Left ventricle myocardium inferior (tissue), 1 donor: ENCODE results near the gene MOB1A. TPM values are rescaled to one million over a fixed set of nuclear protein-coding genes. Genes with fewer than 3 reads are reported as not detected.

Source experiments
- DNase-seq: peaks from one replicate; pipeline ENCODE4 v3.0.0-alpha.2; 2020
- H3K27ac ChIP-seq: fragments of 200-600 bp; replicated peaks from 2 replicates; pipeline ENCODE4 v1.8.0; 2021
- H3K27me3 ChIP-seq: fragments of 200-600 bp; 2 replicates; pipeline ENCODE4 v1.8.0; 2021; ENCODE audit warnings: low read depth
- H3K36me3 ChIP-seq: fragments of 200-600 bp; 2 replicates; pipeline ENCODE4 v1.8.0; 2021
- H3K4me1 ChIP-seq: fragments of 200-600 bp; 2 replicates; pipeline ENCODE4 v1.8.0; 2021
- H3K4me3 ChIP-seq: fragments of 200-600 bp; 2 replicates; pipeline ENCODE4 v1.8.0; 2021; ENCODE audit warnings: mild to moderate bottlenecking, moderate library complexity
- H3K9me3 ChIP-seq: fragments of 200-600 bp; replicated peaks from 2 replicates; pipeline ENCODE4 v1.8.0; 2021
- intact Hi-C: fragments of 100-400 bp; cut with micrococcal nuclease; formaldehyde crosslinking; loops from one replicate; pipeline ENCODE4 v1.11.0; 2022
- total RNA-seq: library from RNA; stranded (reverse); fragmentation: NEBNext Ultra II Directional; extraction: Animal tissue kit (Norgen Biotek cat#: 25700); gene quantifications from one replicate; pipeline ENCODE4 v1.2.1, GENCODE V29; 2021
- TF ChIP-seq, protein P1 (sequence below): fragments of 200-600 bp; IDR thresholded peaks from 2 replicates; pipeline ENCODE4 v1.8.0; 2021; ENCODE audit warnings: antibody characterized with exemption, mild to moderate bottlenecking, borderline replicate concordance
- donor health status: DM: no; HTN: yes; CAD: no; lungs with severe emphysema.

Gene MOB1A
- total RNA-seq, 1 donor from 2014 or later: 54.9 TPM

DNA sequence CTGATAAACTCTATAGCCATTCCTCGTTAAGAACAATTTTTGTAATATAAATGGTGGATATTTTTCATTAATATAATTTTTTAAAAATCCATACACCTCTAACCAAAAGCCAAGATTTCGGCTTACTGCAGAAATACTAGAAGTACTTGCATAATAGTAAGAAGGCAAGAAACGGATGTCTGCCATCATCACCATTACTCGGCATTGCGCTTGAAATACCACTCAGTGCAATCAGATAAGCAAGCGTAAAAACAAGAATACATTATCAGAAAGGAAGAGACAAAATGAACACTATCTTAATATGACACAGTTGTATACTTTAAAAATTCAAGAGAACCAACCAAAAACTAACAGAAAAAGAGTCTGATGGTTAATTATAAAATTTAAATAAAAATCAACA lies 15.7 kb downstream of the MOB1A start:
- Histone ChIP-seq H3K36me3 (peaks cover 97% of the 10 kb centered on the region), H3K27ac (no peak overlapping the region), H3K4me3 (no peak overlapping the region), H3K9me3 (peaks cover 8% of the 10 kb centered on the region), H3K27me3 (no peaks in the 10 kb centered on the region), H3K4me1 (no peaks in the 10 kb centered on the region)
- intact Hi-C loops: no loop called here
- TF ChIP-seq, protein P1, sequence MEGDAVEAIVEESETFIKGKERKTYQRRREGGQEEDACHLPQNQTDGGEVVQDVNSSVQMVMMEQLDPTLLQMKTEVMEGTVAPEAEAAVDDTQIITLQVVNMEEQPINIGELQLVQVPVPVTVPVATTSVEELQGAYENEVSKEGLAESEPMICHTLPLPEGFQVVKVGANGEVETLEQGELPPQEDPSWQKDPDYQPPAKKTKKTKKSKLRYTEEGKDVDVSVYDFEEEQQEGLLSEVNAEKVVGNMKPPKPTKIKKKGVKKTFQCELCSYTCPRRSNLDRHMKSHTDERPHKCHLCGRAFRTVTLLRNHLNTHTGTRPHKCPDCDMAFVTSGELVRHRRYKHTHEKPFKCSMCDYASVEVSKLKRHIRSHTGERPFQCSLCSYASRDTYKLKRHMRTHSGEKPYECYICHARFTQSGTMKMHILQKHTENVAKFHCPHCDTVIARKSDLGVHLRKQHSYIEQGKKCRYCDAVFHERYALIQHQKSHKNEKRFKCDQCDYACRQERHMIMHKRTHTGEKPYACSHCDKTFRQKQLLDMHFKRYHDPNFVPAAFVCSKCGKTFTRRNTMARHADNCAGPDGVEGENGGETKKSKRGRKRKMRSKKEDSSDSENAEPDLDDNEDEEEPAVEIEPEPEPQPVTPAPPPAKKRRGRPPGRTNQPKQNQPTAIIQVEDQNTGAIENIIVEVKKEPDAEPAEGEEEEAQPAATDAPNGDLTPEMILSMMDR: no peak
- no peak for DNase-seq

DNA sequence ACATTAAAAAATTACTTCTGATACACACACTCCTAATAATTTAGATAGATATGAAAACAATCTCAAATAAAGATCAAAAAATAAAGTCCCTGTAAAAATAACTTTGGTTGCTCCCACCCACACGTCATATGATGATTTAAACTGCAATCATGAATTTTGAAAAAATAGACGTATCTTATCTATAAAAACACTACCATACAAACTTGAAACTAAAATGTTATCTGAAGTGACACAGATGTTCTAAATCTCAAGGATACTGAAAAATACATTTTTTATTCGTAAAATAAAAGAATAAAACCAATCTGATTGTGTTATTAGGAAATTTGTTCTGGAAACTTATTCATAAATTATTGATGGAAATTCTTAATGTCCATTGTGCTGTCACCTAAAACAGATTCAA lies 22.8 kb downstream of the MOB1A start:
- Histone ChIP-seq H3K27ac (no peak overlapping the region), H3K27me3 (no peaks in the 10 kb centered on the region), H3K36me3 (peaks cover 85% of the 10 kb centered on the region), H3K4me1 (no peaks in the 10 kb centered on the region), H3K4me3 (no peak overlapping the region), H3K9me3 (no peaks in the 10 kb centered on the region)
- TF ChIP-seq, protein P1: no peak
- no peak for DNase-seq
- intact Hi-C loops: no loop called here

DNA sequence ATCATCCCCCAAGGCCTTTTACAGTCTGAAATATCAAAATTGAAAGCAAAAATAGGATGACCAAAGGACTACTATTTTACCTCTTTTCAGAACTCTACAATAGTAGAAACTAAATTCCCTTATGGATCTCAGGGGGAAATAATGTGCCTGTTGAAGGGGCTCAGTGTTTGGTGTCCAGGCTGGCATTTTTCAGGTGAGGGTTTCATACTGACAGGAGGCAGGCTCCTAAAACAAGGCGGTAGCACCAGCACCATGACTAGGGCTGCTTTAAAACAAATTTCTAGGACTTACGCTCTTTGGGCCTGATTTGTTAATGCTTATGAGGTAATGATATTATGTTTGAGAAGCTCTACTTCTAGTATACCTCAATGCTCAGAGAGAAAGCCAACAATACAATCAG lies 25.7 kb downstream of the MOB1A start:
- TF ChIP-seq, protein P1: no peak
- Histone ChIP-seq H3K27me3 (no peaks in the 10 kb centered on the region), H3K4me1 (peaks cover 11% of the 10 kb centered on the region), H3K36me3 (peaks cover 59% of the 10 kb centered on the region), H3K9me3 (no peaks in the 10 kb centered on the region), H3K4me3 (no peak overlapping the region), H3K27ac (no peak overlapping the region)
- intact Hi-C loops: no loop called here
- DNase-seq: no peak

DNA sequence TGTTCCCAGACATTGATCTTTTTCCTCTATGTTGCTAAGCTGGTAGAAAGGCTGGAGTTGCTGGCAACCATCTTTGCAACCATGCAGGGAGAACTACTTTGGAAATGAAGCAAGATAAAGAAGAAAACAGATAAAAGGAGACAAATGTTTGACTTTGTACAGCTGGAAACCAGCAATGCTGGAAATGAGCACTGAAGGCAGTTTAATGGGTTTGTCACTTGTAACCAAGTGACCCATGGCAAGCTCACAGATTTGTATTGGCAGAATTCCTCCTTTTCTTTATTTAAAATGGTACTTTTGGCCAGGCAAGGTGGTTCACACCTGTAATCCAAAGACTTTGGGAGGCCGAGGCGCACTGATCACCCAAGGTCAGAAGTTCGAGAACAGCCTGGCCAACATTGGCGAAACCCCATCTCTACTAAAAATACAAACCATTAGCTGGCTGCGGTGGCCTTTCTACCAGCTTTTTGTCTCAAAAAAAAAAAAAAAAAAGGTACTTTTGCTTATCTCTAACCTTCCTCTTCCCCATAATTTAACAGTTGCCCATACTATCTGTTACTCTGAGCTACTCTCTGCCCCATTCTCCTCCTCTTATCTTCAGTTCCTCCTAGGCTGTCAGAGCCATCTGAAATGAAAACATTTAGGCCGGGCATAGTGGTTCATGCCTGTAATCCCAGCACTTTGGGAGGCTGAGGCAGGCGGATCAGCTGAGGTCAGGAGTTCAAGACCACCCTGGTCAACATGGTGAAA lies 28.9 kb downstream of the MOB1A start:
- no peaks in the 10 kb centered on the region for H3K9me3 ChIP-seq
- H3K27me3 ChIP-seq: no peaks in the 10 kb centered on the region
- intact Hi-C loops: no loop called here
- H3K4me1 ChIP-seq: peaks cover 32% of the 10 kb centered on the region
- peaks cover 27% of the 10 kb centered on the region for H3K36me3 ChIP-seq
- no peak for DNase-seq
- H3K4me3 ChIP-seq: no peak overlapping the region
- TF ChIP-seq, protein P1: no peak
- H3K27ac ChIP-seq: no peak overlapping the region

DNA sequence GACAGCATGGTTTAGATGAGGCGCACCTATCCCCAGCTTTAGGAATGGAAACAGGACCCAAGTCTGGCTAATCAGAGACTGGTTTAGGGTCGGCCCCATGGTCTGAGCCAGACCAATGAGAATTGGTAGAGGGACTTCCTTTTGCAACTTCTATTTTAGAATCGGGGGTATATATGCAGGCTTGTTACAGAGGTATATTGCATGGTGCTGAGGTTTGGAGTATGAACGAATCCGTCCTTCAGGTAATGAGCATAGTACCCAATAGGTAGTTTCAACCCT lies 29.5 kb downstream of the MOB1A start:
- no peak for DNase-seq
- intact Hi-C loops: no loop called here
- peaks cover 32% of the 10 kb centered on the region for H3K4me1 ChIP-seq
- no peak overlapping the region for H3K4me3 ChIP-seq
- no peaks in the 10 kb centered on the region for H3K9me3 ChIP-seq
- H3K36me3 ChIP-seq: peaks cover 24% of the 10 kb centered on the region
- no peak overlapping the region for H3K27ac ChIP-seq
- no peaks in the 10 kb centered on the region for H3K27me3 ChIP-seq
- TF ChIP-seq, protein P1: no peak
